Activated effector memory CD4-positive, alpha-beta T cell treated with anti-CD3 and anti-CD28 coated beads, Interleukin-2, amount 50 U/mL, for 16 hours (primary cell): ENCODE measurements around the gene RANBP17.
"Not testable (repeated sequence)": the region's sequence is repeated elsewhere in the genome, so short reads cannot be mapped to it uniquely, and the experiment has no call there.

ENCODE experiments used
- DNase-seq: peaks from one replicate; pipeline ENCODE4 v3.0.0-alpha.2; 2020

The RANBP17 gene

DNA sequence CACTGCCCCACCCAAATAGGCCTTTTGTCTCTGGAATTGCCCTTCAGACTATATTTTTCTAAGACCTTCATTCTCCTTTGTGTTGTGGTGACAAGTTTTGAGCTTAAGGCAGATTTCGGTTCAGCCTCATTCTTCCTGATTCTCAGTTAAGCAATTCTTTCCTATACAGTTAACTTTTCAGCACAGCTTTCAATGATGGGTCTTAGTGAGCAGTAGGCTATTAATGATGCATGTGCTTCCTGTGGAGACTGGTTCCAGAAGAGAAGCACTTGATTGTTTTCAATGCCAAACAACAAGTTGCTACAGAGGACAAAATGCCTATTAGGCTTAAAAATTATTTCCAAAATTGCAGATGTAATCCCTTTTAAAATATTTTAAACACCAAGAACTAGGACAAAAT lies 399.5 kb downstream of the RANBP17 start:
- DNase-seq, result no peak

- no peak for DNase-seq
These were observed 400.1 kb downstream of the RANBP17 start for GRCh38 chr5:171261904-171262303.

- no peak for DNase-seq
These were observed 401.4 kb downstream of the RANBP17 start for GRCh38 chr5:171263181-171263580.

GRCh38 chr5:171264843-171265242 lies 403.0 kb downstream of the RANBP17 start:
- no peak for DNase-seq

DNA sequence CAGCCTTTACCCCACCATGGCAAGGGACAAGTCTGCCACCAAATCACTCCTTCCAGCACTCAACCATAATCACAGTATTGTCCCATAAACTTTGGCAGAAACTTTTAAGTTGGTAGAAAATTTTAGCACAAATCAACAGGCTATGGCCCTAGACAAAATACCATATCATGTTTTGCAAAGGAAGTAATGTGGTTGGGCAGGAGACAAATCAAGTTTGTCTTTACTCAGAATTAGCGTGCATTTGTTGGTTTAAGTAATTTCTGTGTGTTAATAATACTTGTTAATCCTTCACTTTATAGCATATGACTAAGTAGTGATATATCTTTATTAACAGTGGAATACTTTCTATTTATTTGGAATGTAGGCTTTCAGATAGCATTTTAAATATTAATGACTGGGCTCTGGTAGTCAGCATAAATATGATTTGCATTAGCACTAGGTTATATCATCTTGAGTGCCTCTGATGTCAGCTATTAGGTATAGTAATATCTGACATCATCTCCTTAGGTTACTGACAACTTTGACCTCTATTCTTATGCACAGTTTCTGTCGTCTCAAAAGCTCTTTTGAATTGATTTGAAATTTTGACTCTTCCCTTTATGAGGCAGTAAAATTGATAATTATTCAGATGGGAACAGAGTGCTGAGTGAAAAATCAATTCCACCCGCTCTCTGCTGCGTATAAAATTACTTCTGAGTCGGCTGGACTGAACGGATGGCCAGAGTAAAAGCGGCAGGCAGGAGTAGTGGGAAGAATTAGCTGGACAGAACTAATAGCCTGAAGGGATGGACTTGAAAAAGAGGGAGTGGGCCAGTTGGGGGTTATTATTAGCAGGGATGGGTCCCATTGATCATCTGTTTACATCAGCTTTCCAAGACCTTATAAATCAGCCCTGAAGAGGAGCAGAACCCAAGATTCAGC lies 407.1 kb downstream of the RANBP17 start:
- DNase-seq, result no peak

DNA sequence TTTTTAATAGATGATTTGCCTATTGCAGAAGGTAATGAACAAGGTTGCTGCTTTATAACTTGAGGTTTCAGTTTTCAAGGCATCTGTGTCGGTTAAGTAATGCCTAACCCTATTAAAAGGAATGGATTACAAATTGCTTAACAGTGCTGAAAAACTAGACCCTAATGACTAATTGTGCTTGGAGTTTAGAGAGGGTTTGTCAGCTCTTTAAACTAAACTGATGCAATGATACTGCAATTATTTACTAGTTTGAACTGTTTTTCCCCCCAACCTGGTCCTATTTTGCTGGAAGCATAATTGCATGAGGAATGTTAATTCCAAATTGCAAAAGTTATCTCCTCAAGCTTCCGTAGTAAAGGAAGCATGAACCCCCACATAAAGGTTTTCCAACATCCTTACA lies 407.9 kb downstream of the RANBP17 start:
- no peak for DNase-seq

DNA sequence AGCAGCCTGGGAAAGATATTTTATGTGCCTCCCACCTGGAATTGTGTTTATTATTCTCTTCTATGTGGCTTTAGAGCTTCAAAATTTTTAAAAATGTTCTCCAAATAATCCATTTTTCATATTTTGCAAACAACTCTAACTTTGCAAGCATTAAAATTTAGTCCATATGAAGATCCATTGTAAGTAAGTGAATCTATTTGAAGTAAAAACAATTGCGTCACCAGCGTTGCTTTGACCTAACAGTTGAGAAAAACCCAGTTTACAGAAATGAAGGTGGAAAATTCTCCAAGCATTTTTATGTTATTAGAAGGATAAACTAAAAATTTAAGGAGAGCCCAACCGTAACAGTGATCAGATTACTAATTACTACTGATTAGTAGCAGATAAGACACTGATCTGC lies 408.3 kb downstream of the RANBP17 start:
- no peak for DNase-seq

DNA sequence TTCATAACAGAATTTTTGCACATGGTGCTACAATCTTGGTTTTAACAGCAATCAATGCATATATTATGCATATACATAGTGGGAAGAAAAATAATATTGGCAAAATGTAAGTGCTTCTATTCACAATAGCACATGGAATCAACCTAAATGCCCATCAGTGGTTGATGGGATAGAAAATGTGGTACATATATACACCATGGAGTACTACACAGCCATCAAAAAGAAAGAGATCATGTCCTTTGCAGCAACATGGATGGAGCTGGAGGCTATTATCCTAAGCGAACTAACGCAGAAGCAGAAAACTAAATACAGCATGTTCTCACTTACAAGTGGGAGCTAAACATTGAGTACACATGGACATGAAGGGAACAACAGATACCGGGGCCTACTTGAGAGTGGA lies 410.0 kb downstream of the RANBP17 start:
- DNase-seq, result no peak

- DNase-seq, result no peak
These were observed 411.5 kb downstream of the RANBP17 start for GRCh38 chr5:171272996-171273970.

- DNase-seq, result no peak
These were observed 414.2 kb downstream of the RANBP17 start for GRCh38 chr5:171275841-171276544.

DNA sequence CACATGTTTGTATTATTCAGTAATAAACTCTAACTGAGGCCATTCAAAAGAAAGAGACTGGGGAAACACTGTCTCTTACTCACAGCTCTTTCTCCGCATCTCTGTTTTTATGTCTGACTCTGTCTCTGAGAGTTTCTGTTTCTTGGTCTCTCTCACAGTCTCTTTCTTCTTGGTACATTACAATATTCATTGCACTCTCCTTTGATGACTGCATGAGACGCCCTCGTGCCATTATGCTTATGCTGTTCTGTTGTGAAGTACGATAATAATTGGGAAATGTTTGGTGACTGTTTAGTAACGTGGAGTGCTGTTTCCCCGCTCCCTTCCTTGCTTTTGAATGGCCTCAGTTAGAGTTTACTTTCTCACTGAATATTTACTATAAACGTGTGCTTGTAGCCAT lies 421.9 kb downstream of the RANBP17 start:
- DNase-seq, result no peak

- DNase-seq, result no peak
These were observed 423.6 kb downstream of the RANBP17 start for GRCh38 chr5:171285465-171285864.

- DNase-seq, result no peak
These were observed 426.2 kb downstream of the RANBP17 start for GRCh38 chr5:171288066-171288465.

GRCh38 chr5:171291371-171291770 lies 429.6 kb downstream of the RANBP17 start:
- no peak for DNase-seq

DNA sequence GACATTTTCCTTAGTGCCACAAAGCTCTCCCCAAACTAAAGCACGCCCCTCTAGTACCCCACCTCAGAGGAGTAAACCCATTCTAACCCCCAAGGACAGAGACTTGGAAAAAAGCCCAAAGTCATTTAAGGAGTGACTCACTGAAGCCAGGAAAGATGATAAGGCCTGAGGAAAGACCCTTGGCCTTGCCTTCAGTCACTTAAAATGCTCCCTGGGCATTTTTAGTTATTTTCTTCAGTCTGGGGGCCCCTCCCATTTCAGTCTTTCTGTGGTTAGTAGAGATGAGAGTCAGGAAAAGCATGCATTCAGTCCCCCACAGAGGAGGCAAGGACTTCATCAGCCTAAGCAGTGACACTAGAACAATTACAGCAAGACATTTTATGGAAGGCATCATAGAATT lies 433.5 kb downstream of the RANBP17 start:
- DNase-seq, result no peak

GRCh38 chr5:171295801-171296200 lies 434.0 kb downstream of the RANBP17 start:
- no peak for DNase-seq

GRCh38 chr5:171297941-171298340 lies 436.1 kb downstream of the RANBP17 start:
- DNase-seq, result not testable (repeated sequence)

DNA sequence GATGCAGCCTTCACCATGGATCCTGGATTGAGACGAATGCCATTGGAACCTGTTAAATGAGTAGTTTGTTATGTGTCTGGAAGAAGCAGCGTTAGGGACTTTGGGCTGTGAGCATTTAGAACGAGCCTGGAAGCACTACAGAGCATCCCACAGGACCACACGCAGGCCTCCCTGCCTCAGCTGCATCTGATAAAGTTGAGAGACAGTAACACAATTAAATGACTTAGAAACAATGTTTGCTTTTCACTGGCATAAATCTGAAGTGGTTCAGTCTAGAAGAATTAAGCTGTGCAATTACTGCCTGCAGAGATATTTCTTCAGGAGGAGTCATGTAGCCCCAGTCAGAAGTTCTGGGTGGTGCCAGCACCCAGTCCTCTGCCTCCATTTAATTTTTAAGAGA lies 437.4 kb downstream of the RANBP17 start:
- DNase-seq, result no peak

GRCh38 chr5:171299851-171300250 lies 438.0 kb downstream of the RANBP17 start:
- DNase-seq, result no peak

- DNase-seq, result no peak
These were observed 438.5 kb downstream of the RANBP17 start for GRCh38 chr5:171300358-171300757.

GRCh38 chr5:171306166-171306565 lies 444.3 kb downstream of the RANBP17 start:
- DNase-seq, result no peak

DNA sequence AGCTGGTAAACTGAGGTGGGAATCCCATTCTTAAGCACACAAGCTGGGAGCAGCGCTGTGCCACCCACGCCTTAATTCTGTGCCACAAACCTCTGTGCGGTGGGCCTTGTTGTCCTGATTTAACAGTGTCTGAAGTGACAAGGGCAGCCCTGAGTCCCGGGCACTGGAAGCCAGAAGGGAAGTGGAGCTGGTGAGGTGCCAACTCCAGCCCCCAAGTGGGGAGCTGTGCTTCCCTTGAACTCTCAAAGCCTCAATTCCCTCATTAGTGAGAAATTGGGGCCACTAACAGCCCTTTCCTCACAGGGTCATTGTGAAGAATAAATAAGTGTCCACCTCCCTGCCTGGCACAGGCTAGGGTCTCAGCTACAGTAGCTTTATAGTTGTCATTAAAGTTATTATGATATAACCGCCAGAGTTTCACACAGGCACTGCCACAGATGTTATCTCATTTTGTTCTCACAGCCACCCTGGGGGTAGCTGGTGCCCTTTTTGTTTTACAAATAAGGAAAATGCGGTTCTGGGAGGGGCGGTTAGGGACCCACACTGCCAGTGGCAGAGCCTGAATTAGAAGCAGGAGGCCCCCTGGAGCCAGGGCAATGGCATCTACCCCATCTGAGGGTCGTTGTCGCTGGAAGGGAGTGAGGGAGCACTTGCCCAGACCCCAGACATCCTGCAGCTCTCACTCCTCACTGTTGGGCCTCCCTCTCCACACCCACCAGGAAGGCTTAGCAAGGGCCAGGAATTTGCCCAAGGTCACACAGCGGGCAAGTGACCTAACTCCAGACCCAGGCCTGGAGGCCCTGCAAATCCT lies 445.2 kb downstream of the RANBP17 start:
- DNase-seq, result no peak
